Activated CD4-positive, alpha-beta T cell treated with anti-CD3 and anti-CD28 coated beads for 4 hours (primary cell): ENCODE results near the gene MFSD12.
"Not testable (repeated sequence)": the region's sequence is repeated elsewhere in the genome, so short reads cannot be mapped to it uniquely, and the experiment has no call there.

Experiments used
- DNase-seq, 2 donors: peaks; one replicate each; pipeline ENCODE4 v3.0.0-alpha.2; 2020

Gene MFSD12

DNA sequence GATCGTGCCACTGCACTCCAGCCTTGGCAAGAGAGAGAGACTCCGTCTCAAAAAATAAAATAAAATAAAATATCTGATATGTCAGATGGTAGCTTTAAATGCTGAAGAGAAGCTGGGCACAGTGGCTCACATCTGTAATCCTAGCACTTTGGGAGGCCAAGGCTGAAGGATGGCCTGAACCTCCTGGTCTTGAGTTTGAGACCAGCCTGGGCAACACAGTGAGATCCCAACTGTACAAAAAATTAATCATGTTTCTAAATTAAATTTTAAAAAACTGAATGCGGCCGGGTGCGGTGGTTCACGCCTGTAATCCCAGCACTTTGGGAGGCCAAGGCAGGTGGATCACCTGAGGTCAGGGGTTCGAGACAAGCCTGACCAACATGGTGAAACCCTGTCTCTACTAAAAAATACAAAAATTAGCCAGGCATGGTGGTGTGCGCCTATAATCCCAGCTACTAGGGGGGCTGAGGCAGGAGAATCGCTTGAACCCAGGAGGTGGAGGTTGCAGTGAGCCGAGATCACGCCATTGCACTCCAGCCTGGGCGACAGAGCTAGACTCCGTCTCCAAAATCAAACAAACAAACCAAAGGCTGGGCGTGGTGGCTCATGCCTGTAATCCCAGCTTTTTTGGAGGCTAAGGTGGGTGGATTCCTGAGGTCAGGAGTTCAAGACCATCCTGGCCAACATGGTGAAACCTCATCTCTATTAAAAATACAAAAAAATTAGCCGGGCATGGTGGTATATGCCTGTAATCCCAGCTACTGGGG lies 26.8 kb upstream of the MFSD12 start:
- DNase-seq = not testable (repeated sequence)

DNA sequence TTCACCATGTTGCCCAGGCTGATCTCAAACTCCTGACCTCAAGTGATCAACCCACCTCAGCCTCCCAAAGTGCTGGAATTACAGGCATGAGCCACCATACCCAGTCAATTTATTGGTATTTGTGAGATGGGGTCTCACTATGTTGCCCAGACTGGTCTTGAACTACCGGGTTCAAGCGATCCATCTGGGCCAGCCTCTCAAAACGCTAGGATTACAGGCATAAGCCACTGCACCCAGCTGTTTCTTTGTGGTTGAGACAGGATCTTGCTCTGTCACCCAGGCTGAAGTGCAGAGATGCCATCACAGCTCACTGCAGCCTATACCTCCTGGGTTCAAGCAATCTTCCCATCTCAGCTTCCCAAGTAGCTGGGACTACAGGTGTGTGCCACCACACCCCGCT lies 24.4 kb upstream of the MFSD12 start:
- DNase-seq = not testable (repeated sequence)

DNA sequence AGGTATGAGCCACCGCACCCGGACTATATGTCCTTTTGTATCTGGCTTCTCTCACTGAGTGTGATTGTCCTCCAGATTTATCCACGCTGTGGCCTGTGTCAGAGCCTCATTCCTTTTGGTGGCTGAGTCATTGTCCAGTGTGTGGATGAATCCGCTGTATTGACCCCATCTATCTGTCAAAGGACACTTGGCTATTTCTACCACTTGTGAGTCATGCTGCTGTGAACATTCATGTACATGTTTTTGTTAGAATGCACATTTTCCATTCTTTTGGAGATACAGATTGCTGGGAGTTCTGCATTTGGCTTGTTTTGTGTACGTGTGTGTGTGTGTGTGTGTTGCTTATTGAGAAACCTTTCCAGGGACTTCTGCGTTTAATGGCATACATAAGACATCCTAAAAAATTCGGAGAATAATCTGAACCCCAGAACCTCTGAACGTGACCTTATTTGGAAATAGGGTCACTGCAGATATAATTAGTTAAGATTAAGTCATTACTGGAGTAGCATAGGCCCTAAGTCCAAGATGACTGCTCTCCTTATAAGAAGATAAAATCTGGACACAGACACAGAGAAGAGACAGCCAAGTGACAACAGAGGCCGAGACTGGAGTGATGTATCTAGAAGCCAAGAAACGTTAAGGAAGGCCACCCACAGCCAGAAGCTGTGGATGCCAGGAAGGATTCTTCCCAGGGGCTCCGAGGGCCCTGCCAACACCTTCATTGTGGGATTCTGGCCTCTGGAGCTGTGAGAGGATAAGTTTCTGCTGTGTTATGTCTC lies 23.0 kb upstream of the MFSD12 start:
- no peak for DNase-seq

DNA sequence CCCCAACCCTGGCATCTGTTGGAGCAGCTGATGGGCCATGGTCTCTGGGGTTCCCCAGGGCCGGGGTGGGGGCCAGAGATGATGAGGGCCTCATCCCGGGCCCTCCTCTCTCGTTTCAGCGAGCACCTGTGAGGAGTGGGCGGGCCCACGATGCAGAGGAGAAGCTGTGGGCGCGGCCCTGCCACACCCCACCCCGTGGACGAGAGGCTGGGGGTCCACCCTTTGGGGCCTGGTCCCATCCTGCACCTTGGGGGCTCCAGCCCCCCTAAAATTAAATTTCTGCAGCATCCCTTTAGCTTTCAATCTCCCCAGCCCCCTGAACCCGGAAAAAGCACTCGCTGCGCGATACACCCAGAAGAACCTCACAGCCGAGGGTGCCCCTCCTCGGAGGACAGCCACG lies 21.0 kb upstream of the MFSD12 start:
- DNase-seq = no peak

DNA sequence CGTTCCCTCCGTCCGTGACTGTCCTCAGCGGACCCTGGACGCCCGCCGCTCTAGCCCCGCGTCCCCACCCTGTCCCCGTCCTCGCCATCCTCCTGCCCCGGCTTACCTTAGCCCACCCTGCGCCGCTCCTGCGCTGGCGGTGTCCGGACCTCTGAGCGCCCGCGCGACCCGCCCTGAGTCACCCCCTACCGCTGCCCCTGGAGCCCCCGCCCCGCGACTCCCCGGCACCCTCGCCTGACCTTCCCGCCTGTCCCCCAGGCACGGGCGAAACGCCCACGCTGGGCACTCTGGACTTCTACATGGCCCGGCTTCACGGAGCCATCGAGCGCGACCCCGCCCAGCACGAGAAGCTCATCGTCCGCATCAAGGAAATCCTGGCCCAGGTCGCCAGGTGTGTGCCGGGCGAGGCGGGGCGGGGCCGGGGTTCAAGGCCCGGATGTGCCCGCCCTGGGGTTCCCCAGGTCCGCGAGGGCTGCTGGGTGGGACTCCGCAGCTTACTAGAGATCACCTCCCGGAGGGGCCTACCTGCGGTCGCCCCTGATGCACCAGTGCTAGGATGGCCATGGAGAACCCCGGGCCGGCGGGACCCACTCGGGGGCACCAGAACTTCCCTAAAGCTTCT lies 20.4 kb upstream of the MFSD12 start:
- no peak for DNase-seq

DNA sequence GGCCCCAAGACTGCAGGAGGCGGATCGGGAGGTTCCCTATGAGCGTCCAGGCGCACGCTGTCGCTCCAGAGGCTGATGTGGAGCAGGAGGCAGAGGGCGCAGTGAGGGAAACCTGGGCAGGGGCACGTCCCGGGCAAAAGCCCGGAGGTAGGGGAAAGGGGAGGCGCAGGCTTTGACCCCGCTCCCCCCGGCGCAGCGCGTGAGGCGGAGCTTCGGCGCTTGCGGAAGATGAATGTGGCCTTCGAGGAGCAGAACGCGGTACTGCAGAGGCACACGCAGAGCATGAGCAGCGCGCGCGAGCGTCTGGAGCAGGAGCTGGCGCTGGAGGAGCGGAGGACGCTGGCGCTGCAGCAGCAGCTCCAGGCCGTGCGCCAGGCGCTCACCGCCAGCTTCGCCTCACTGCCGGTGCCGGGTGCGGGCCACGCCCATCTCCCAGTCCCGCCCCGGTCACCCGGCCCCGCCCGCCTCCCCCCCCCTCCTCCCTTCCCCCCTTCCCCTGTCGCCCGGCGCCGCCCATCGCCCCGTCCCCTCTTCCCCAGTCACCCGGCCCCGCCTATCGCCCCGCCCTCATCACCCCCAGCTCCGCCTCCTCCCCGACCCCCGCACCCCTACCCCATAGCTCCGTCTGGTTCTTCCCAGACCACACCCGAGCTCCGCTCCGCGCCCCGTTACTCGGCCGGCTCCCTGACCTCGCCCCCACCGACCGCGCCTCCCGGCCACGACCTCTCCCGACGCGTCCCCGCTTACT lies 19.5 kb upstream of the MFSD12 start:
- DNase-seq = no peak

DNA sequence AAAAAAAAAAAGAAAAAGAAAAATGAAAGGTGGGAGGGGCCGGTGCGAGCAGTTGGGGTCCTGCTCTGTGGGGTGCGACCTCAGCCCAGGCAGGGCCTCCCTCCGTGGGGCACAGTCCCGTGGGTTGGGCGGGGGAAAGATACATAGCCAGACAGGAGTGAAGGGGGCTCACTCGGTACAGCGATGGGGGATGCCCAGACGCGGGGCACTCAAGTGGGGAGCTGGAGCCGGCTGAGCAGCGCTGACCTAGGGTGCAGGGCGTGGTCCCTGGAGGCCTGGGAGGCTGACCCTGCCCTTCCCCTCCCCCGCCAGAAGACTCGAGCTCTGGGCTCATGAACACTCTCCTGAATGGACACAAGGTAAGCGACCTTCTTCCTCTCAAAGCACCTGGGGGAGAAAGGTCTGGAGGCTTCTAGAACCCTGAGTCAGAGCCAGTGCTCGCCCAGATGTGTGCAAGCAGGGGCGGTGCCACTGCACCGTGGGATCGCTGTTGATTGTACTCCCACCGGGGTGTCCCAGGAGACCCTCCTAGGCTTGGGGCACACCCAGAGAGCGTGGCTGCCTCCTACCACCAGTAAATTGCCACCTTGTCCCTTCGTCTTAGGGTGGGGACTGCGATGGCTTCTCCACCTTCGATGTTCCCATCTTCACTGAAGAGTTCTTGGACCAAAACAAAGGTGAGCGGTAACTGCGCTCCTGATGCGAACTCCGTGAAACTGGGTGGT lies 18.7 kb upstream of the MFSD12 start:
- no peak for DNase-seq

DNA sequence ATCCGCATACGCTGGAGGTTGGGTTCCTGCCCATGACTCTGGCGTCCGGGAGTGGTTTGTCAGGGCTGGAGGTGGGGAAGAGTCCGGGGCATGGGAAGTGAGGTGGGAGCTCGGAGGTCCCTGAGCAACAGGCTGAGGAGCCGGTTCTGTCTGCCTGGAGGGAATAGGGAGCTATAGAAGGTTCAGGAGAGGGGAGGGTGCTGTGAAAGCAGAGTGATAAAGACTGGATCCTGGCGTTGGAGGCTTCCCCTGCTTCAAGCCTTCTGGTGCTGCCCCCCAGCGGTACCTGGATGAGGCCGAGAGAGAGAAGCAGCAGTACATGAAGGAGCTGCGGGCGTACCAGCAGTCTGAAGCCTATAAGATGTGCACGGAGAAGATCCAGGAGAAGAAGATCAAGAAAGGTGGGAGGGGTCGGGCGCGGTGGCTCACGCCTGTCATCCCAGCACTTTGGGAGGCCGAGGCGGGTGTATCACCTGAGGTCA lies 17.9 kb upstream of the MFSD12 start:
- DNase-seq = no peak

DNA sequence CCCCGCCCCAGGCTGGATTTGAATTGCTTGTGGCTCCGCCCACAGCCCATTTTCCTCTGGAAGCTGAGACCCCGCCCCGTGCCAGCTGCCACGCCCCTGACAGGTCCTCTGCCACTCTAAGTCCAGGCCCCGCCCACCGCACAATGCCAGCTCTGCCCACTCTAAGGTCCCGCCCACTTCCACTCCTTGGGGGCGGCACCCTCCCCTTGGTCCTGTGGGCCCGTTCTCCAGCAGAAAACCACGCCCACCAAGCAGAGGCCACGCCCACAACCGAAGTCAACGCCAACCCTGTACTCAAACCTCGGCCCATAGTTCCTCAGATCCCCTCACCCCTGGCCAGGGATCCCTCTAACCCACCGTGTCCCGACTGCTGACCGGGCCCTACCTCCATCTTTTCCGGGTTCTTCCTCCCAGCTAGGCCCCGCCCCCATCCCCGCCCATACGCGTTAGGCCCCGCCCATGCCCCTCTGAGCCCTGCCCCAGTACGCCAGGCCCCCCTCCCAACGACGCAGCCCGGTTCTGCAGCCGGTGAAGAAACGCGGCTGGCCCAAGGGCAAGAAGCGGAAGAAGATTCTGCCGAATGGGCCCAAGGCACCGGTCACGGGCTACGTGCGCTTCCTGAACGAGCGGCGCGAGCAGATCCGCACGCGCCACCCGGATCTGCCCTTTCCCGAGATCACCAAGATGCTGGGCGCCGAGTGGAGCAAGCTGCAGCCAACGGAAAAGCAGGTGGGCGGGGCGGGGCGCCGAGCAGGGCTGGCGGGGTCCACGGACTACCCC lies 16.7 kb upstream of the MFSD12 start:
- peak; percentile 73 to 83 for DNase-seq

DNA sequence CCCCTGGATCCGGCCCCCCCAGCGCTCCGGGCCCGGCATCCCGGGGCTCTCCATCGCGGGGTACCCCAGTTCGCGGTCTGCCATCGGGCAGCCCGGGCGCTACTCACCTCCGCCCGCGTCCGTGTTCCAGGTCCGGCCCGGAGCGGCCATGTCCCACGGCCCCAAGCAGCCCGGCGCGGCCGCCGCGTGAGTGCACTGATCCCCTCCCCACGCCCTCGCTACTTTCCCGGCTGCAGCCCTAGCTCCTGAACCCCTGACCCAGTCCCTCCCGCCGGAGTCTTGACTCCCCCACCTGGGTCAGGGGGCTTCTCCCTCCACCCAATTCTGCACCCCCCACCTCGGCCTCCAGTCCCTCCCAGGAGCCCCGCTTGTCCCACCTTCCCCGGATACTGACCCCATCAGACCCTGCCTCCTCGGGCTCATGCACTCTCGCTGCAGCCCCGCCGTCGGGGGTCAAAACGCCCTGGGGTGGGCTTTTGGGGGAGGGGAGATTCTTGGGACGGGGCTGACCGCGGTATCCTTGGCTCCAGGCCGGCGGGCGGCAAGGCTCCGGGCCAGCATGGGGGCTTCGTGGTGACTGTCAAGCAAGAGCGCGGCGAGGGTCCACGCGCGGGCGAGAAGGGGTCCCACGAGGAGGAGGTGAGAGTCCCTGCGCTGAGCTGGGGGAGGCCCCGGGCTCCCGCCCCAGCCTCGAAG lies 15.9 kb upstream of the MFSD12 start:
- no peak for DNase-seq

DNA sequence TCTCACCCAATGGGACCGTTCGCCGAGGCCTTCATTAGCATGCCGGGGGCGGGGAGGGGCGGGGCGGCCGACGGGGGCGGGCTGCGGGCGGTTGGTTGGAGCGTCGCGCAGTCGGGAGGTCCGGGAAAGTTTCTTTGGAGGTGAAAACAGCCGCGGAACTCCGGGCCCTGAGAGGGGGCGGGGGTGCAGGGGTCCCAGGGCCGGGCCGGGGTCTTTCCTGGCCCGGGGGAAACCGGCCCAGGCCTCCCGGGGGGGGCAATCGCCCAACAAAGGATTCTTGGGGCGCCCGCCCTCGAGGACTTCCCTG lies 15.4 kb upstream of the MFSD12 start, which contains the start of gene HMG20B:
TSS of gene HMG20B (plus strand) at position 90 of the 307 bp plus-strand sequence. CDS start 366 bp downstream, outside the sequence.
- DNase-seq = no peak

DNA sequence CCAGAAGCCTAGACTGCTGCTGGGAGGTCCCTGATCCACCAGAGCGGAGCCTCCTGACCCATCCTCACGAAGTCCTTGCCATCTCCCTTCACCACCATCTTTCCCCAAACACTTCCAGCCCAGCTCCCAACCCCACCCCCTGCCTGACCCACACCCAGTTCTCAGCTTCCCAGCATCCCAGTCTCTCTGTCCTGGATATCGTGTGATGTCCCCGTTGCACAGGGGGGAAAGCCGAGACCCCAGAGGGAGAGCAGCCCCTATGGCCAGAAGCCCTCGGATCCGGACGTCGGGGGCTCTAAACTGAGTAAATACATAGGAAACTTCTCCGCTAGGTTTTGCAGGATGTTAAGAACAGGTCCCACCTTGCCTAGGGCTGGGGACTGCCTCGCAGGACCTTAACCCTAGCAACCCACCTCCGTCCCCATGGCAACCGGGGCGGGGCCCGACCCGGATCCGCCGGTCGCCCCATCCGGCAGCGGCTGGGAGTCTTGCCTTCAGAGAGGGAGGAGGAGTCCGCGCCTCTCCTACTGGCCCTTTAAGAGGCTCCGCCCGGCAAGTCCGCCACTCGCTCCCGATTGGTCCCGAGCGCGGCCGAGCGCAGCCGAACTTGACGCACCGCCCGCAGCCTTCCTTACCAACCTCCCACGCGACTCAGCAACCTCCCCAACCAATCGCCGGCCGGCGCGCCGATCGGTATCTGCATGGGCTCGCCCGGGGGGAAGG lies 14.9 kb upstream of the MFSD12 start:
- DNase-seq = peak; percentile 99 to 100

DNA sequence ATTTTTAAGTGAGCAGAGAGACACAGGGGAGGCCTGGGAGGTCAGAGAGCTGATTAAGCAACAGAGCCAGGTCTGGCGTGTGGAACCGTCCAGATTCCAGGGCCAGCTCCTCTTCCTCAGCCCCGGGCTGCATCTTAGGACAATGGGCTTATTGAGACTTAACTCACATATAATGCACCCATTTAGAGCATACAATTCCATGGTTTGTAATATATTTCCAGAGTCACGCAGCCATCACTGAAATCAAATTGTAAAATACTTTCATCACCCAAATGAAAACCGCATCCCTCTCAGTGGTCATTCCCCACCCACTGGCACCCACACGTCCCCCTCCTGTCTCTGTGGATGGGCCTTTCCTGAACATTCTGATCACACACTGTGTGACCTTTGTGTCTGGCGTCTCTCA lies 13.2 kb upstream of the MFSD12 start:
- no peak for DNase-seq

DNA sequence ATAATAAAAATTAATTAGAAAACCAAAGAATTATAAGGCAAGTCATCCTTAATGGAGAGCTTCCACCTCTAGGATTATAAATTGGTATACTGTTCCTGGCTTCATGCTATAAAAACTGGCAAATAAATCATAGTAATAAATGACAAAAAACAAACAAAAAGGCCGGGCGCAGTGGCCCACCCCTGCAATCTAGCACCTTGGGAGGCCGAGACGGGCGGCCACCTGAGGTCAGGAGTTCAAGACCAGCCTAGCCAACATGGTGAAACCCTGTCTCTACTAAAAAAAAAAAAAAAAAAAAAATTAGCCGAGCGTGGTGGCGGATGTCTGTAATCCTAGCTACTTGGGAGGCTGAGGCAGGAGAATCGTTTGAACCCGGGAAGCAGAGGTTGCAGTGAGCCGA lies 12.7 kb upstream of the MFSD12 start:
- DNase-seq = not testable (repeated sequence)

DNA sequence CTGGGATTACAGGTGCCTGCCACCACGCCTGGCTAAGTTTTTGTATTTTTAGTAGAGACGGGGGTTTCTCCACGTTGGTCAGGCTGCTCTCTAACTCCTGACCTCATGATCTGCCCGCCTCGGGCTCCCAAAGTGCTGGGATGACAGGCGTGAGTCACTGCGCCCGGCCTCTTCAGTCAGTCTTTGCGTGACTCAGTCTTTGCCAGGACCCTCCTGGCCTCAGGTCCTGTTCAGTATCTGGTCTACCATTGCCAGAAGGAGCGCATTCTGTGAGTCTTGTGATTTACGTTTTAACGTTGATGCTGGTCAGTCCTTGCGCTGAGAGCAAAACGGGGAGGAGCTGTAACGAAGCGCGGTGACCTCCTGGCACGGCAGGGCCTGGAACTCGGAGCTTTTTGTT lies 7.8 kb upstream of the MFSD12 start:
- no peak for DNase-seq

DNA sequence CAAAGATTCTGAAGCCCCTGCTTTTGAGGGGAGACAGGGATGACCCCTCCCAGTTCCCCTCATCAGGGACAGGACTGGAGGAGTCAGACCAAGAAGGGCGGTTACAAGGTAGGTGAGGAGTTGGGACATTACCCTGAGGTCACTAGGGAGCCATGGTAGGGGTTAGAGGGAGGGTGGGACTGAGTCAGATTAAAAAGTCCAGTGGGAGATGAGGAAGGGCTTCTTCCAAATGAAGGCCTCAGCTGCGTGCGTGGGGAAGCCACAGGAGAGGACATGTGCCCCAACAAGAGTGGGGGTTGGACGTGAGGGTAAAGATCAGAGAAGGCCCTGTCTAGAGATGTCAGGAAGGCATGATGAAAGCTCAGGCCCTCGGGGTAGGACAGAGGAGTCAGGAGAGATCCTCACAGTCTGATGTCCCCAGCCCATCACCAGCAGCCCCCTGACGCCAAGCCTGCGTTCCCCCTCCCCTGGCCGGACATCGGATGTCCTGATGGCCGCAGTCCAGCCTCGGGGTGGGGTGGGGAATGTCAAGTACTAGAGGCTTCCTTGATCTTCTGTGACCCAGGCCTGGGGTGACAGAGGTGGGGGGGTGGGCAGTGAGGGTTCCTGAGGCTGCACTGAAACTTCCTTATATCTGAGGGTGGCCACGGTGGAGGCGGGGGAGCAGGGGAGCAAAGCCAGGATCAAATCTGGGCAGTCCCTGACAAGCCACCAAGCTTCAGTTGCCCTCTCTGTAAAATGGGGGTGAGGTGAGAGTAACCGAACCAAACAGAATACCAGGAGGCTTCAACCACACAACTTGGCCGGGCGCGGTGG lies 6.5 kb upstream of the MFSD12 start:
- DNase-seq = no peak

DNA sequence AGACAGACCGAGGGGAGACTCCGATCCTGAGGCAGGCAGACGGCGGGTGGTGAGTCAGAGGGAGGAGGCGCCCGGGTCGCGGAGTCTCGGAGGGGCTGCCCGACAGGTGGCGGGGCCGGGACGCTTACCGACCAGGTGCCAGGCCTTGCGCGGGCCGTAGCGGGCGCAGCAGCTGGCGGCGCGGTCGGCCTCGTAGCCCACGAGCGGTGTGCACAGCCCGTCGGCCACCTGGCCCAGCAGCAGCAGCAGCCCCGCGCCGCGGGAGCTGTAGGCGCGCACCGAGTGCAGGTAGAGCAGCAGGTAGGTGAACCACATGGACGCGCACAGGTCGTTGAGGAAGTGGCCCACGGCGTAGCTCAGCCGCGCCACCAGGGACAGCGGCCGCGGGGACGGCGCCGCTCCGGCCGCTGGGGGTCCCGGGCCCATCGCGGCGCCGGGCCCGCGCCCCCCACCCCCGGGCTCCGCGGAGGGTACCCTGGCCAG lies 367 bp downstream of the MFSD12 start:
- peak; percentile 75 to 77 for DNase-seq

DNA sequence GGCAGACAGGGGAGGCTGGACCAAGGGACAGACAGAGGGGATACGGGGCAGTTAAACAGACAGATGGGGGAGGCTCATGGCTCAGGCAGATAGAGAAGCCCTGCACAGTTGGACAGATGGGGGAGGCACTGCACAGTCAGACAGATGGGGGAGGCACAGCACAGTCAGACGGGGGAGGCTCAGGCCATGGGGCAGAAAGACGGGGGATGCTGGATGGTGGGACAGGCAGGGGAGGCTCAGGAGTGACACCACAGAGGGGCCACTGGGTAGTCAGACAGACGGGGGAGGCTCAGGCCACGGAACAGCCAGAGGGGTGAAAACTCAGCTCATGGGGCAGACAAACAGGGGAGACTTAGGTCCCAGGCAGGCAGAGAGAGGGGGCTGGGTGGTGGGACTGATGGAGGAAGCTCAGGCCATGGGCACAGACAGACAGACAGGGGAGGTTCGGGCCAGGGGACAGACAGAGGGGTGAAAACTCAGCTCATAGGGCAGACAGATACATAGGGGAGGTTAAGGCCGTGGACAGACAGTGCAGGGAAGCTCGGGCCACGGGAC lies 886 bp downstream of the MFSD12 start:
- DNase-seq = no peak
